Prostate gland (tissue), 2 donors: ENCODE data around the gene SPATA31D1.
"Not testable (repeated sequence)": the region's sequence is repeated elsewhere in the genome, so short reads cannot be mapped to it uniquely, and the experiment has no call there.

Experiments used
- POLR2A ChIP-seq: fragments of 450-650 bp; IDR thresholded peaks from one replicate; pipeline ENCODE4 v1.6.1; 2016; ENCODE audit warnings: antibody characterized with exemption, mild to moderate bottlenecking
- TF ChIP-seq, protein P1 (sequence below), 4 experiments: fragments of 200-600 bp in 2 of 4; fragments of 450-650 bp in 2 of 4; sonication (generic) in 2 of 4; IDR thresholded peaks; 1 replicate in 3 of 4; 2 replicates in 1 of 4; pipeline ENCODE4 v1.5.1; 2016 to 2019; ENCODE audit warnings: antibody characterized with exemption in 4 of 4, mild to moderate bottlenecking in 2 of 4, moderate library complexity in 2 of 4

DNA sequence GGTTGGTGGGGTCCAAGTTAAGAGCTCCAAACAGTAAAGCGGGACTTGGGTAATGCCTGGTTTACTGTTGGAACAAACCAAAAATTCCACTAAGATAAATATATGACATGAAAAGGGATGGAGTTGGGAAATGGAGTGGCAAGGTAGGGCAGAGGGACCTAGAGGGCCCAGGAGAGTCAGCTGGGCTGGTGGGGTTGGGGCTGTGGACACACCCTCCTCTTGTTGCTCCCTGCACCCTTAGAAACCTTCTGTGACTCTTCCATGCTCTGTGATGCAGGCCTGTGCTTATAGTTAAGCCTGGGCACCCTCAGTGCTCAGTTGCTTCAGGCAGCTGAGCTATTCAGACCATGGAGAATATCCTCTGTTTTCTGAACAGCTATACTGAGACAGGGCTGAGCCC, at the start of gene SPATA31D1:
- TF ChIP-seq, protein P1, sequence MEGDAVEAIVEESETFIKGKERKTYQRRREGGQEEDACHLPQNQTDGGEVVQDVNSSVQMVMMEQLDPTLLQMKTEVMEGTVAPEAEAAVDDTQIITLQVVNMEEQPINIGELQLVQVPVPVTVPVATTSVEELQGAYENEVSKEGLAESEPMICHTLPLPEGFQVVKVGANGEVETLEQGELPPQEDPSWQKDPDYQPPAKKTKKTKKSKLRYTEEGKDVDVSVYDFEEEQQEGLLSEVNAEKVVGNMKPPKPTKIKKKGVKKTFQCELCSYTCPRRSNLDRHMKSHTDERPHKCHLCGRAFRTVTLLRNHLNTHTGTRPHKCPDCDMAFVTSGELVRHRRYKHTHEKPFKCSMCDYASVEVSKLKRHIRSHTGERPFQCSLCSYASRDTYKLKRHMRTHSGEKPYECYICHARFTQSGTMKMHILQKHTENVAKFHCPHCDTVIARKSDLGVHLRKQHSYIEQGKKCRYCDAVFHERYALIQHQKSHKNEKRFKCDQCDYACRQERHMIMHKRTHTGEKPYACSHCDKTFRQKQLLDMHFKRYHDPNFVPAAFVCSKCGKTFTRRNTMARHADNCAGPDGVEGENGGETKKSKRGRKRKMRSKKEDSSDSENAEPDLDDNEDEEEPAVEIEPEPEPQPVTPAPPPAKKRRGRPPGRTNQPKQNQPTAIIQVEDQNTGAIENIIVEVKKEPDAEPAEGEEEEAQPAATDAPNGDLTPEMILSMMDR (IDR thresholded peaks at IDR 0.05) = not testable (repeated sequence)
- TF ChIP-seq POLR2A = not testable (repeated sequence)
